ENCODE data around the gene PTPN4. TPM values are rescaled to one million over a fixed set of nuclear protein-coding genes. Genes with fewer than 3 reads are reported as not detected.

The PTPN4 gene
- total and polyA plus RNA-seq, 3 donors from 2014 or later, result 19.7 to 80.5 (median 58.5) TPM

DNA sequence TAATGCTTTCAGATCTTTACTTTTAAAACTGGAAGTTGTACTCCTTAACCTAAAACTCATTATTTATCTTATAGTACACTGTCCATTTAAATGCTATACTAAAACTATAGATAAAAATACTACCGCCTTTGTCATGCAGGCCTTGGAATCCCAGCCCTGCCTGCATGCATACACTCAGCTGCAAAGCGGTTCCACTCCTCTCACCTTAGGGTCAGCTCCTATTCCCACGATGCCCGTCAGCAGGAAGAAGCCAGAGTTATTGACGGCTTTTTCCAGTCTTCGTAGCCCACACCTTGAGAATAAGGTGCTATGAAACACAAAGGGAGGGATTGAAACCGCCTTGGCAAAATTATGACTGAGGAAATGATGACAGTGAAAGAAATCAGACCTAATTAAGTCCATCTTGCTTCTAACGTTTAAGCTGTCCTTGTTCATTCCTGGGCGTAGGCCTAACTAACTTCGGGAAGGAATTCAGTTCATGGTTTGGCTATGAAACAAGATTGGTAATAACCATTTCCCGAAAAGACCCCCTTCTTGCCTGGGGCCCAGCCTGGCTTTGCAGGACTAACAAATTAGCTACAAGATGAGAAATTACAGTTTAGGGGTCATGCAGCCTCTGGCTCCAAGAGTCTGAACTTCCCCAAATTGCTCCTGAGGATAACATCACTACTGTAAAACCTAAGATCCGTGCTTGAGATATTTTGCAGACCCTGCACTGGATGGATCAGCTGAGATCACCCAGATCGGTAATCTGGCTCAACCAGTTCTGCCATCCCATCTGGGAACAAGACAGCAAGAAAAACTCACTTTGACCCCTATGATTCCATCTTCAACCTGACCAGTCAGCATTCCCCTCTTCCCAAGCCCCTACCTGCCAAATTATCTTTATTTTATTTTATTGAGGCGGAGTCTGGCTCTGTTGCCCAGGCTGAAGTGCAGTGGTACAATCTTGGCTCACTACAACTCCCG lies 270.2 kb downstream of the PTPN4 start:
- intact Hi-C loops (cut with DNase I; ENCODE audit: low total_unique reads), result no loop called here
- no peaks in the 10 kb centered on the region for H3K9me3 ChIP-seq
- 86 to 87% methylated on average over 15 of the region's 15 CpGs for WGBS, 2 donors
- no peaks in the 10 kb centered on the region for H3K4me1 ChIP-seq
- no peak overlapping the region for H3K4me3 ChIP-seq
- no peak for DNase-seq
- no peaks in the 10 kb centered on the region for H3K27me3 ChIP-seq
- no peak for TF ChIP-seq POLR2A (IDR thresholded peaks at IDR 0.05)
- TF ChIP-seq, protein P1, sequence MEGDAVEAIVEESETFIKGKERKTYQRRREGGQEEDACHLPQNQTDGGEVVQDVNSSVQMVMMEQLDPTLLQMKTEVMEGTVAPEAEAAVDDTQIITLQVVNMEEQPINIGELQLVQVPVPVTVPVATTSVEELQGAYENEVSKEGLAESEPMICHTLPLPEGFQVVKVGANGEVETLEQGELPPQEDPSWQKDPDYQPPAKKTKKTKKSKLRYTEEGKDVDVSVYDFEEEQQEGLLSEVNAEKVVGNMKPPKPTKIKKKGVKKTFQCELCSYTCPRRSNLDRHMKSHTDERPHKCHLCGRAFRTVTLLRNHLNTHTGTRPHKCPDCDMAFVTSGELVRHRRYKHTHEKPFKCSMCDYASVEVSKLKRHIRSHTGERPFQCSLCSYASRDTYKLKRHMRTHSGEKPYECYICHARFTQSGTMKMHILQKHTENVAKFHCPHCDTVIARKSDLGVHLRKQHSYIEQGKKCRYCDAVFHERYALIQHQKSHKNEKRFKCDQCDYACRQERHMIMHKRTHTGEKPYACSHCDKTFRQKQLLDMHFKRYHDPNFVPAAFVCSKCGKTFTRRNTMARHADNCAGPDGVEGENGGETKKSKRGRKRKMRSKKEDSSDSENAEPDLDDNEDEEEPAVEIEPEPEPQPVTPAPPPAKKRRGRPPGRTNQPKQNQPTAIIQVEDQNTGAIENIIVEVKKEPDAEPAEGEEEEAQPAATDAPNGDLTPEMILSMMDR (IDR thresholded peaks at IDR 0.05), result no peak
- no peak overlapping the region for H3K27ac ChIP-seq
- H3K36me3 ChIP-seq (ENCODE audit: low read depth, missing control alignments), result no peaks in the 10 kb centered on the region

DNA sequence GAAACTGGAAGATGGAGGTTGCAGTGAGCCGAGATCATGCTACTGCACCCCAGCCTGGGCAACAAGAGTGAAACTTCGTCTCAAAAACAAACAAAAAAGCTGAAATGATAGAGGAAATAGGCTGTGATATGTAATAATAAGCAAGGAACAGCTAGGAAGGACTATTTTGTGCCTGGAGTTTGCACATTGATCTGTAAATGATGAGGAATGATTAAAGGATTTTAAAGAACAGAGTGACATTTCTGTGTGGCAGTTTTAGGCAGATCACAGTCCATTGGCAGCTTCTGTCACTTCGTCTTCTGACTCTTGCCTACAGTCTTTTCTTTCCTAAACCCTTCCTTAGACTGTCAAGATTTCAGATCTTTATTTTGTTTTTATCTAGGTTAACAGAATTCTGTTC lies 272.6 kb downstream of the PTPN4 start:
- H3K4me3 ChIP-seq, result no peak overlapping the region
- H3K27ac ChIP-seq, result no peak overlapping the region
- no peaks in the 10 kb centered on the region for H3K4me1 ChIP-seq
- 87 to 88% methylated on average over 3 of the region's 3 CpGs for WGBS, 2 donors
- no peaks in the 10 kb centered on the region for H3K27me3 ChIP-seq
- TF ChIP-seq, protein P1 (IDR thresholded peaks at IDR 0.05), result no peak
- TF ChIP-seq POLR2A (IDR thresholded peaks at IDR 0.05), result no peak
- no peak for DNase-seq
- no peaks in the 10 kb centered on the region for H3K36me3 ChIP-seq (ENCODE audit: low read depth, missing control alignments)
- H3K9me3 ChIP-seq, result no peaks in the 10 kb centered on the region
- intact Hi-C loops (cut with DNase I; ENCODE audit: low total_unique reads), result no loop called here

Other genes with a start within 250 kb of the PTPN4 start
- gene SCTR, start 235.4 kb upstream of the PTPN4 start, total RNA-seq, result 1 to 10 TPM; 1.1 to 2.0 TPM
- 6.6 TPM for gene SCTR, start 235.4 kb upstream of the PTPN4 start, polyA plus RNA-seq (ENCODE audit: insufficient read depth, low read depth, low replicate concordance)
- 10 to 100 TPM; 28.2 to 62.4 TPM for gene CFAP221, start 215.5 kb upstream of the PTPN4 start, total RNA-seq
- 91.2 TPM for gene CFAP221, start 215.5 kb upstream of the PTPN4 start, polyA plus RNA-seq (ENCODE audit: insufficient read depth, low read depth, low replicate concordance)
- gene TMEM177, start 80.7 kb upstream of the PTPN4 start, total RNA-seq, result 10 to 100 TPM; 26.4 to 28.8 TPM
- gene TMEM177, start 80.7 kb upstream of the PTPN4 start, polyA plus RNA-seq (ENCODE audit: insufficient read depth, low read depth, low replicate concordance), result 19.0 TPM

Data from testis (tissue), 3 donors.